Neural cell (in vitro differentiated cells): ENCODE results near the gene SPSB4. TPM values are rescaled to one million over a fixed set of nuclear protein-coding genes. Genes with fewer than 3 reads are reported as not detected.

ENCODE experiments used
- H2AFZ ChIP-seq: fragments of 200-600, 300-800 bp; sonication (generic), shearing (Covaris generic); 2 replicates; pipeline ENCODE4 v1.6.0; 2014; ENCODE audit warnings: low read depth, mild to moderate bottlenecking, antibody characterized with exemption, low read length, moderate library complexity
- H3F3A ChIP-seq: fragments of 200-600 bp; shearing (Covaris generic); 2 replicates; pipeline ENCODE4 v1.6.1; 2016; ENCODE audit warnings: mild to moderate bottlenecking, moderate library complexity, mixed read lengths, antibody characterized with exemption, low read length; ENCODE audit not compliant: insufficient read depth, poor library complexity, severe bottlenecking
- H3K27ac ChIP-seq: fragments of 200-600, 300-800 bp; sonication (generic), shearing (Covaris generic); 2 replicates; pipeline ENCODE4 v1.5.1; 2014; ENCODE audit warnings: mild to moderate bottlenecking, low read length, moderate library complexity
- H3K27me3 ChIP-seq: fragments of 300-800, 200-600 bp; sonication (generic), shearing (Covaris generic); 2 replicates; pipeline ENCODE4 v1.6.0; 2014; ENCODE audit warnings: mild to moderate bottlenecking, low read depth, low read length, moderate library complexity; ENCODE audit not compliant: insufficient read depth
- H3K36me3 ChIP-seq: fragments of 300-800, 200-600 bp; sonication (generic), shearing (Covaris generic); 2 replicates; pipeline ENCODE4 v1.5.1; 2014; ENCODE audit warnings: mild to moderate bottlenecking, antibody characterized with exemption, low read length, moderate library complexity; ENCODE audit not compliant: insufficient read depth
- H3K4me2 ChIP-seq: fragments of 300-800, 200-600 bp; sonication (generic), shearing (Covaris generic); 2 replicates; pipeline ENCODE4 v1.6.0; 2014; ENCODE audit warnings: mild to moderate bottlenecking, low read length
- H3K4me3 ChIP-seq: fragments of 300-800, 200-600 bp; sonication (generic), shearing (Covaris generic); 2 replicates; pipeline ENCODE4 v1.5.1; 2014; ENCODE audit warnings: mild to moderate bottlenecking, low read length, moderate library complexity
- H3K79me2 ChIP-seq: fragments of 200-600 bp; shearing (Covaris generic); replicated peaks from 2 replicates; pipeline ENCODE4 v1.6.0; 2014; ENCODE audit warnings: mild to moderate bottlenecking, low read length, moderate library complexity; ENCODE audit not compliant: insufficient read depth
- H3K9ac ChIP-seq: fragments of 300-800, 200-600 bp; sonication (generic), shearing (Covaris generic); 2 replicates; pipeline ENCODE4 v1.6.1; 2016; ENCODE audit warnings: mild to moderate bottlenecking, low read length, mixed read lengths
- H3K9me2 ChIP-seq: fragments of 200-600 bp; shearing (Covaris generic); 2 replicates; pipeline ENCODE4 v1.6.1; 2016; ENCODE audit warnings: mild to moderate bottlenecking, low read length, mixed read lengths; ENCODE audit not compliant: insufficient read depth
- H3K9me3 ChIP-seq: fragments of 200-600, 300-800 bp; sonication (generic), shearing (Covaris generic); 2 replicates; pipeline ENCODE4 v1.6.1; 2016; ENCODE audit warnings: mild to moderate bottlenecking, mixed run types, low read length, moderate library complexity, mixed read lengths
- H4K20me1 ChIP-seq: fragments of 200-600 bp; shearing (Covaris generic); 2 replicates; pipeline ENCODE4 v1.6.1; 2016; ENCODE audit warnings: mild to moderate bottlenecking, mixed run types; ENCODE audit not compliant: insufficient read depth
- CTCF ChIP-seq: fragments of 450-650 bp; IDR thresholded peaks from 2 replicates; pipeline ENCODE4 v1.5.1; 2014; ENCODE audit warnings: antibody characterized with exemption, mild to moderate bottlenecking, moderate library complexity; ENCODE audit not compliant: poor library complexity, severe bottlenecking
- EP300 ChIP-seq: fragments of 450-650 bp; conservative IDR thresholded peaks from 2 replicates; pipeline ENCODE4 v1.6.1; 2014; ENCODE audit warnings: antibody characterized with exemption, mild to moderate bottlenecking, moderate library complexity; ENCODE audit not compliant: poor library complexity, severe bottlenecking
- EZH2 ChIP-seq: fragments of 200-600, 300-800 bp; shearing (Covaris generic), sonication (generic); IDR thresholded peaks from 2 replicates; pipeline ENCODE4 v1.6.1; 2014; ENCODE audit warnings: antibody characterized with exemption, low read length, borderline replicate concordance, mild to moderate bottlenecking; ENCODE audit not compliant: insufficient read depth, poor library complexity, severe bottlenecking
- MXI1 ChIP-seq: fragments of 450-650 bp; conservative IDR thresholded peaks from 2 replicates; pipeline ENCODE4 v1.6.1; 2014; ENCODE audit warnings: antibody characterized with exemption, mild to moderate bottlenecking; ENCODE audit not compliant: poor library complexity, severe bottlenecking
- POLR2AphosphoS5 ChIP-seq: IDR thresholded peaks from 2 replicates; pipeline ENCODE4 v1.6.1; 2012
- RAD21 ChIP-seq: fragments of 450-650 bp; conservative IDR thresholded peaks from 2 replicates; pipeline ENCODE4 v1.6.1; 2014; ENCODE audit warnings: antibody characterized with exemption, mild to moderate bottlenecking, moderate library complexity
- REST ChIP-seq: IDR thresholded peaks from 2 replicates; pipeline ENCODE4 v1.6.1; 2012; ENCODE audit warnings: borderline replicate concordance
- SMC3 ChIP-seq: fragments of 450-650 bp; conservative IDR thresholded peaks from 2 replicates; pipeline ENCODE4 v1.6.1; 2014; ENCODE audit warnings: antibody characterized with exemption, mild to moderate bottlenecking, moderate library complexity; ENCODE audit not compliant: poor library complexity
- TAF1 ChIP-seq: IDR thresholded peaks from 2 replicates; pipeline ENCODE4 v1.6.1; 2012; ENCODE audit warnings: low read depth
- polyA plus RNA-seq: library from polyadenylated mRNA; depleted of rRNA; stranded (reverse); fragments of >200 nt; gene quantifications from 2 replicates; pipeline ENCODE4 v1.2.3, GENCODE V29; 2014

The SPSB4 gene
- polyA plus RNA-seq, 1 donor from 2014 or later: 6.1 TPM

DNA sequence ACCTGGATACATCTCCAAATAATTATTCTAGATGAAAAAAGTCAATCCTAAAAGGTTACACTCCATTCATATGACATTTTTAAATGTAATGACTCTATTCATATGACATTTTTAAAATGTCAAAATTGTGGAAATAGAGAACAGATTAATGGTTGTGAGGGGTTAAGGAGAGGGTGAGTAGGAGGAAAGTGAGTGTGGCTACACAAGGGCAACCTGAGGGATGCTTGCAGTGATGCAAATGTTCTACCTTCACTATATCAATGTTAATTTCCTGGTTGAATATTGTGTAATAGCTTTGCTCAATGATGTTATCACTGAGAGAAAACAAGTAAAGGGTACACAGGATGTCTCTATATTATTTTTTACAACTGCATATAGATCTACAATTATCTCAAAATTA, 125.6 kb downstream of the SPSB4 start:
- Histone ChIP-seq H3K36me3 (no peaks in the 10 kb centered on the region), H2AFZ (no peak overlapping the region), H3K9ac (no peak overlapping the region), H3K79me2 (no peaks in the 10 kb centered on the region), H4K20me1 (no peaks in the 10 kb centered on the region), H3K4me3 (no peak overlapping the region), H3F3A (no peaks in the 10 kb centered on the region), H3K9me3 (no peaks in the 10 kb centered on the region), H3K27me3 (no peaks in the 10 kb centered on the region), H3K27ac (no peak overlapping the region), H3K9me2 (no peaks in the 10 kb centered on the region), H3K4me2 (no peak overlapping the region)
- no peak for TF ChIP-seq MXI1
- no peak for TF ChIP-seq EP300
- no peak for TF ChIP-seq POLR2AphosphoS5
- TF ChIP-seq SMC3: no peak
- no peak for TF ChIP-seq EZH2
- no peak for TF ChIP-seq TAF1
- no peak for TF ChIP-seq RAD21

- Histone ChIP-seq H3K79me2 (no peaks in the 10 kb centered on the region), H3K9ac (no peak overlapping the region), H3K9me3 (no peaks in the 10 kb centered on the region), H3K36me3 (no peaks in the 10 kb centered on the region), H4K20me1 (no peaks in the 10 kb centered on the region), H3K27ac (no peak overlapping the region), H3K4me3 (no peak overlapping the region), H3K9me2 (no peaks in the 10 kb centered on the region), H3K4me2 (no peak overlapping the region), H3K27me3 (no peaks in the 10 kb centered on the region), H3F3A (no peaks in the 10 kb centered on the region), H2AFZ (no peak overlapping the region)
- no peak for TF ChIP-seq TAF1
- TF ChIP-seq POLR2AphosphoS5: no peak
- TF ChIP-seq SMC3: no peak
- TF ChIP-seq MXI1: no peak
- TF ChIP-seq RAD21: no peak
- TF ChIP-seq REST: no peak
- TF ChIP-seq EP300: no peak
- TF ChIP-seq CTCF: no peak
- no peak for TF ChIP-seq EZH2
Observed at GRCh38 chr3:141178026-141178425, 126.9 kb downstream of the SPSB4 start.
